ENCODE data around the gene SEPSECS. TPM values are rescaled to one million over a fixed set of nuclear protein-coding genes. Genes with fewer than 3 reads are reported as not detected.

The SEPSECS gene
- total and polyA plus RNA-seq, 4 donors = 2.8 to 23.2 (median 7.3) TPM

GRCh38 chr4:25113915-25114904, 46.0 kb downstream of the SEPSECS start:
- Histone ChIP-seq H3K27me3 (ENCODE audit: control insufficient read depth in 3 of 3, insufficient read depth in 3 of 3, low read length in 2 of 3) (no peaks in the 10 kb centered on the region), H3K9ac (ENCODE audit: insufficient read depth in 1 of 2, low read length in 2 of 2) (no peak overlapping the region), H3K4me1 (ENCODE audit: control insufficient read depth in 5 of 5, insufficient read depth in 5 of 5, low read length in 5 of 5) (peaks cover 0 to 1% (median 0%) of the 10 kb centered on the region in 5 donors), H3K4me3 (no peak overlapping the region), H3K9me3 (ENCODE audit: control insufficient read depth in 4 of 4, insufficient read depth in 3 of 4, low read length in 3 of 4) (no peaks in the 10 kb centered on the region), H3K27ac (ENCODE audit: low read depth in 1 of 2, low read length in 1 of 2) (no peak overlapping the region), H3K36me3 (ENCODE audit: control insufficient read depth in 4 of 4, insufficient read depth in 4 of 4, low read length in 4 of 4) (no peaks in the 10 kb centered on the region)
- TF ChIP-seq, protein P1, sequence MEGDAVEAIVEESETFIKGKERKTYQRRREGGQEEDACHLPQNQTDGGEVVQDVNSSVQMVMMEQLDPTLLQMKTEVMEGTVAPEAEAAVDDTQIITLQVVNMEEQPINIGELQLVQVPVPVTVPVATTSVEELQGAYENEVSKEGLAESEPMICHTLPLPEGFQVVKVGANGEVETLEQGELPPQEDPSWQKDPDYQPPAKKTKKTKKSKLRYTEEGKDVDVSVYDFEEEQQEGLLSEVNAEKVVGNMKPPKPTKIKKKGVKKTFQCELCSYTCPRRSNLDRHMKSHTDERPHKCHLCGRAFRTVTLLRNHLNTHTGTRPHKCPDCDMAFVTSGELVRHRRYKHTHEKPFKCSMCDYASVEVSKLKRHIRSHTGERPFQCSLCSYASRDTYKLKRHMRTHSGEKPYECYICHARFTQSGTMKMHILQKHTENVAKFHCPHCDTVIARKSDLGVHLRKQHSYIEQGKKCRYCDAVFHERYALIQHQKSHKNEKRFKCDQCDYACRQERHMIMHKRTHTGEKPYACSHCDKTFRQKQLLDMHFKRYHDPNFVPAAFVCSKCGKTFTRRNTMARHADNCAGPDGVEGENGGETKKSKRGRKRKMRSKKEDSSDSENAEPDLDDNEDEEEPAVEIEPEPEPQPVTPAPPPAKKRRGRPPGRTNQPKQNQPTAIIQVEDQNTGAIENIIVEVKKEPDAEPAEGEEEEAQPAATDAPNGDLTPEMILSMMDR (IDR thresholded peaks at IDR 0.05; ENCODE audit: control extremely low read depth, extremely low read depth) = no peak
- DNase-seq (peak; percentile 20 to 42 (median 41)), ATAC-seq (ENCODE audit: insufficient read depth, low FRiP score) (no peak)
- 75 to 79% methylated on average over 13 of the region's 13 CpGs for WGBS, 2 donors

- 81 to 95% methylated on average over 3 of the region's 3 CpGs for WGBS, 2 donors
- TF ChIP-seq, protein P1 (IDR thresholded peaks at IDR 0.05; ENCODE audit: control extremely low read depth, extremely low read depth) = no peak
These were observed 47.3 kb downstream of the SEPSECS start for GRCh38 chr4:25112995-25113380.

GRCh38 chr4:25112366-25112994, 47.8 kb downstream of the SEPSECS start:
- Histone ChIP-seq H3K27ac (ENCODE audit: low read depth in 1 of 2, low read length in 1 of 2) (no peak overlapping the region), H3K27me3 (ENCODE audit: control insufficient read depth in 3 of 3, insufficient read depth in 3 of 3, low read length in 2 of 3) (no peaks in the 10 kb centered on the region), H3K4me3 (no peak overlapping the region), H3K9ac (ENCODE audit: insufficient read depth in 1 of 2, low read length in 2 of 2) (no peak overlapping the region), H3K36me3 (ENCODE audit: control insufficient read depth in 4 of 4, insufficient read depth in 4 of 4, low read length in 4 of 4) (no peaks in the 10 kb centered on the region), H3K4me1 (ENCODE audit: control insufficient read depth in 5 of 5, insufficient read depth in 5 of 5, low read length in 5 of 5) (peaks cover 0 to 6% (median 0%) of the 10 kb centered on the region in 5 donors), H3K9me3 (ENCODE audit: control insufficient read depth in 4 of 4, insufficient read depth in 3 of 4, low read length in 3 of 4) (peaks cover 0 to 2% (median 0%) of the 10 kb centered on the region in 4 donors)
- no peak for DNase-seq
- ATAC-seq (ENCODE audit: insufficient read depth, low FRiP score) = no peak
- 83 to 86% methylated on average over 11 of the region's 11 CpGs for WGBS, 2 donors
- TF ChIP-seq, protein P1 (IDR thresholded peaks at IDR 0.05; ENCODE audit: control extremely low read depth, extremely low read depth) = no peak

More at GRCh38 chr4:25112995-25113380, 47.3 kb downstream of the SEPSECS start:
- H3K9me3 ChIP-seq (ENCODE audit: control insufficient read depth in 4 of 4, insufficient read depth in 3 of 4, low read length in 3 of 4) = peaks cover 0 to 2% (median 0%) of the 10 kb centered on the region in 4 donors
- H3K27ac ChIP-seq (ENCODE audit: low read depth in 1 of 2, low read length in 1 of 2) = no peak overlapping the region
- peaks cover 0 to 1% (median 0%) of the 10 kb centered on the region in 5 donors for H3K4me1 ChIP-seq (ENCODE audit: control insufficient read depth in 5 of 5, insufficient read depth in 5 of 5, low read length in 5 of 5)
- no peaks in the 10 kb centered on the region for H3K27me3 ChIP-seq (ENCODE audit: control insufficient read depth in 3 of 3, insufficient read depth in 3 of 3, low read length in 2 of 3)
- H3K4me3 ChIP-seq = no peak overlapping the region
- DNase-seq (no peak), ATAC-seq (ENCODE audit: insufficient read depth, low FRiP score) (no peak)
- H3K9ac ChIP-seq (ENCODE audit: insufficient read depth in 1 of 2, low read length in 2 of 2) = no peak overlapping the region
- no peaks in the 10 kb centered on the region for H3K36me3 ChIP-seq (ENCODE audit: control insufficient read depth in 4 of 4, insufficient read depth in 4 of 4, low read length in 4 of 4)

All from lung (tissue), 12 donors.